K562 (cell line): ENCODE data around the gene PCDHGB7. TPM values are rescaled to one million over a fixed set of nuclear protein-coding genes. Genes with fewer than 3 reads are reported as not detected.
"Not testable (repeated sequence)": the region's sequence is repeated elsewhere in the genome, so short reads cannot be mapped to it uniquely, and the experiment has no call there.

ENCODE experiments used
- ATAC-seq: fragments of 200-7000 bp; cut with Tn5 transposase; 3 replicates; pipeline ENCODE4 v1.9.1; 2020; ENCODE audit warnings: moderate library complexity
- Bru-seq: library from RNA; stranded (reverse); fragments of 400-500 nt; gene quantifications from one replicate; lab custom pipeline; 2021; lab: Mats Ljungman, UMichigan
- BruChase-seq, 2 experiments: library from RNA; stranded (reverse); fragments of 400-500 nt; gene quantifications; one replicate each; lab custom pipeline; 2021; lab: Mats Ljungman, UMichigan
- BruUV-seq: library from RNA; stranded (reverse); fragments of 400-500 nt; replicated peaks from 2 replicates; lab custom pipeline; 2021; lab: Mats Ljungman, UMichigan
- CTCF ChIA-PET: fragments of 300-600 bp; formaldehyde crosslinking; extraction: SDS; loops from one replicate; lab custom pipeline; 2021; ENCODE audit warnings: low intra/inter-chr PET ratio; lab: Yijun Ruan, JAX
- POLR2A ChIA-PET: fragments of 300-600, 350-650 bp; sonication (Branson Sonifier 250); formaldehyde crosslinking; extraction: SDS; loops from one replicate; lab custom pipeline; 2021; ENCODE audit warnings: antibody characterized with exemption, inconsistent platforms; lab: Yijun Ruan, JAX
- DNase-seq, 4 experiments: peaks; one replicate each; pipeline versions ENCODE4 v3.0.0 to v3.0.0-alpha.2; 2011 to 2018; ENCODE audit warnings: low spot score in 3 of 4, mixed read lengths in 3 of 4; ENCODE audit errors: extremely low read depth in 1 of 4
- FAIRE-seq: peaks from 2 replicates; lab custom pipeline; 2011; peaks lifted over from hg19 to GRCh38; lab: Jason Lieb, UNC
- H2AFZ ChIP-seq: 2 replicates; pipeline ENCODE4 v1.6.0; 2011; ENCODE audit warnings: low read depth, low read length, control low read depth, inconsistent platforms
- H3K27ac ChIP-seq: fragments of 200-600 bp; 3 replicates; pipeline ENCODE4 v1.8.0; 2011; ENCODE audit warnings: low read depth, mild to moderate bottlenecking, control low read depth, inconsistent platforms, low read length, moderate library complexity, mixed read lengths; ENCODE audit errors: extremely low read depth
- H3K27me3 ChIP-seq, 2 experiments: fragments of 300-600 bp in 1 of 2; 2 replicates in 1 of 2; 3 replicates in 1 of 2; pipeline versions ENCODE4 v1.6.0 to v1.8.0; 2011; ENCODE audit warnings: inconsistent platforms in 2 of 2, low read length in 2 of 2, mild to moderate bottlenecking in 1 of 2, mixed read lengths in 1 of 2, moderate library complexity in 1 of 2; ENCODE audit not compliant: control insufficient read depth in 2 of 2, insufficient read depth in 2 of 2
- H3K36me3 ChIP-seq: fragments of 300-600 bp; 3 replicates; pipeline ENCODE4 v1.8.0; 2011; ENCODE audit warnings: mild to moderate bottlenecking, low read length, inconsistent platforms; ENCODE audit not compliant: control insufficient read depth, insufficient read depth
- H3K4me1 ChIP-seq, 2 experiments: fragments of 200-600 bp in 1 of 2; replicated peaks in 1 of 2; 2 replicates in 1 of 2; 3 replicates in 1 of 2; pipeline versions ENCODE4 v1.5.1 to v1.8.0; 2011; ENCODE audit warnings: inconsistent platforms in 2 of 2, low read length in 2 of 2, mild to moderate bottlenecking in 1 of 2, mixed read lengths in 1 of 2, moderate library complexity in 1 of 2; ENCODE audit not compliant: control insufficient read depth in 2 of 2, insufficient read depth in 2 of 2
- H3K4me2 ChIP-seq: 2 replicates; pipeline ENCODE4 v1.6.1; 2011; ENCODE audit warnings: low read length, control low read depth, inconsistent platforms, mixed read lengths; ENCODE audit not compliant: insufficient read depth
- H3K4me3 ChIP-seq: fragments of 200-600 bp; sonication (generic), shearing (Covaris generic); 2 replicates; pipeline ENCODE4 v1.5.1; 2016; ENCODE audit warnings: control low read depth, inconsistent platforms
- H3K79me2 ChIP-seq: fragments of 200-600 bp; 3 replicates; pipeline ENCODE4 v1.8.0; 2011; ENCODE audit warnings: low read length, inconsistent platforms; ENCODE audit not compliant: control insufficient read depth, insufficient read depth
- H3K9ac ChIP-seq, 2 experiments: 2 replicates each; pipeline versions ENCODE4 v1.6.0 to v1.6.1; 2011; ENCODE audit warnings: low read depth in 2 of 2, low read length in 2 of 2, control low read depth in 1 of 2, inconsistent platforms in 1 of 2, mild to moderate bottlenecking in 1 of 2, mixed read lengths in 1 of 2; ENCODE audit not compliant: insufficient read depth in 1 of 2
- H3K9me1 ChIP-seq: one replicate; pipeline ENCODE4 v1.6.0; 2011; ENCODE audit warnings: inconsistent platforms, mild to moderate bottlenecking, low read length, moderate library complexity; ENCODE audit not compliant: control insufficient read depth, insufficient read depth
- H3K9me3 ChIP-seq: replicated peaks from 2 replicates; pipeline ENCODE4 v1.5.1; 2011; ENCODE audit warnings: low read depth, low read length, inconsistent platforms; ENCODE audit not compliant: control insufficient read depth, insufficient read depth
- H4K20me1 ChIP-seq: replicated peaks from 2 replicates; pipeline ENCODE4 v1.6.1; 2011; ENCODE audit warnings: low read length, inconsistent platforms, mixed read lengths; ENCODE audit not compliant: control insufficient read depth, insufficient read depth
- NRF1 ChIP-seq, 2 experiments: fragments of 450-650 bp; IDR thresholded peaks in 1 of 2; conservative IDR thresholded peaks in 1 of 2; 2 replicates each; pipeline ENCODE4 v1.6.1; 2014; ENCODE audit warnings: mild to moderate bottlenecking in 2 of 2
- RAD21 ChIP-seq, 2 experiments: fragments of 250-450 bp in 1 of 2; fragments of 450-650 bp in 1 of 2; sonication (Bioruptor Pico) in 1 of 2; formaldehyde crosslinking in 1 of 2; IDR thresholded peaks in 1 of 2; conservative IDR thresholded peaks in 1 of 2; 2 replicates each; pipeline versions ENCODE4 v1.4.0 to v1.8.0; 2020 to 2022; ENCODE audit warnings: mild to moderate bottlenecking in 2 of 2, moderate library complexity in 1 of 2
- SMC3 ChIP-seq: conservative IDR thresholded peaks from 2 replicates; pipeline ENCODE4 v1.6.1; 2011; ENCODE audit warnings: low read depth, low read length, improper control_type of control experiment; ENCODE audit not compliant: insufficient read depth
- ZNF384 ChIP-seq: IDR thresholded peaks from 2 replicates; pipeline ENCODE4 v1.6.1; 2012; ENCODE audit warnings: low read depth, low read length, improper control_type of control experiment
- WGBS: fragments of 100-300 bp; shearing (Covaris generic); methylation state at CpG from one replicate; pipeline ENCODE4 v1.1.6; 2016; ENCODE audit warnings: low coverage, mixed read lengths; ENCODE audit not compliant: insufficient coverage; ENCODE audit errors: missing lambda C conversion rate; 5-methylcytosine and 5-hydroxymethylcytosine counted together
- in situ Hi-C: fragments of 300-500 bp; cut with MboI; formaldehyde crosslinking; loops from 4 replicates; pipeline ENCODE4 v1.15.0; 2018; ENCODE audit warnings: inconsistent platforms, mixed read lengths
- intact Hi-C: fragments of 100-400 bp; cut with micrococcal nuclease; formaldehyde crosslinking; loops from 2 replicates; pipeline ENCODE4 v1.14.2; 2022
- long read RNA-seq, 3 experiments: library from polyadenylated mRNA in 2 of 3; library from RNA in 1 of 3; unstranded in 2 of 3; stranded (forward) in 1 of 3; transcript quantifications; one replicate each; pipeline ENCODE4 v2.0.0, GENCODE V29; 2019 to 2022
- polyA minus RNA-seq, 3 experiments: library from RNA; depleted of rRNA, polyadenylated mRNA; stranded (reverse); fragments of >200 nt; gene quantifications; 2 replicates each; pipeline ENCODE4 v1.2.3, GENCODE V29; 2011
- polyA plus RNA-seq, 8 experiments: library from polyadenylated mRNA; depleted of rRNA in 4 of 8; stranded (reverse) in 5 of 8; unstranded in 3 of 8; fragments of >200 nt; fragmentation: Nextera tagmentation in 2 of 8; fragmentation: Illumina TruSeq in 1 of 8; extraction: Ambion mirVana in 2 of 8; extraction: Trizol in 1 of 8; gene quantifications; 2 replicates each; pipeline versions ENCODE4 v1.2.1 to v1.2.3, GENCODE V29; 2011 to 2014; ENCODE audit warnings: inconsistent platforms in 1 of 8, missing spikeins in 1 of 8
- total RNA-seq, 7 experiments: library from RNA; depleted of rRNA in 6 of 7; stranded (reverse); fragments of >200 nt in 6 of 7; fragmentation: Illumina TruSeq in 2 of 7; extraction: Trizol in 2 of 7; gene quantifications; 2 replicates each; pipeline versions ENCODE4 v1.2.1 to v1.2.3, GENCODE V29; 2011 to 2021; ENCODE audit warnings: low replicate concordance in 1 of 7
- TF ChIP-seq, protein P1 (sequence below), 3 experiments: IDR thresholded peaks in 2 of 3; conservative IDR thresholded peaks in 1 of 3; 2 replicates each; pipeline ENCODE4 v1.5.1; 2011 to 2012; ENCODE audit warnings: low read length in 3 of 3, mild to moderate bottlenecking in 3 of 3, control low read depth in 2 of 3, improper control_type of control experiment in 1 of 3, inconsistent platforms in 1 of 3, low read depth in 1 of 3, mixed read lengths in 1 of 3, moderate library complexity in 1 of 3; ENCODE audit not compliant: insufficient read depth in 2 of 3

Gene PCDHGB7
- 0.14 and 0.23 TPM in 2 replicates for total RNA-seq (2011; cell fraction: chromatin; rRNA removed; ENCODE audit: low replicate concordance)
- total RNA-seq (2011; cell fraction: nucleolus; rRNA removed), result 0.17 TPM in 1 of 2 replicates, not detected in the other
- total RNA-seq (2011; cell fraction: nucleoplasm; rRNA removed), result not detected in 2 replicates
- 0.04 TPM in 1 of 2 replicates, not detected in the other for total RNA-seq (2014; rRNA removed)
- total RNA-seq (2014; rRNA removed; fragmentation: Illumina TruSeq; extraction: Trizol), result not detected in 2 replicates
- 0.08 TPM in 1 of 2 replicates, not detected in the other for total RNA-seq (2015; rRNA removed; fragmentation: Illumina TruSeq; extraction: Trizol)
- total RNA-seq (2021), result 0.04 and 0.09 TPM in 2 replicates
- polyA plus RNA-seq (2011; rRNA removed), result not detected in 2 replicates
- polyA plus RNA-seq (2011; cell fraction: cytosol; rRNA removed), result not detected in 2 replicates
- polyA plus RNA-seq (2011; cell fraction: nucleus; rRNA removed), result 0.27 TPM in 1 of 2 replicates, not detected in the other
- not detected in 2 replicates for polyA plus RNA-seq (2012)
- polyA plus RNA-seq (2014; fragmentation: Illumina TruSeq; extraction: Trizol), result not detected in 2 replicates
- not detected for polyA plus RNA-seq (2014; fragmentation: Nextera tagmentation; extraction: Ambion mirVana)
- polyA plus RNA-seq (2014; rRNA removed), result not detected in 2 replicates
- polyA minus RNA-seq (2011; rRNA and poly(A)+ RNA removed), result 0.07 TPM in 1 of 2 replicates, not detected in the other
- not detected in 2 replicates for polyA minus RNA-seq (2011; cell fraction: cytosol; rRNA and poly(A)+ RNA removed)
- polyA minus RNA-seq (2011; cell fraction: nucleus; rRNA and poly(A)+ RNA removed), result 0.11 and 0.13 TPM in 2 replicates
- Bru-seq, nascent RNA, result percentile 14 among the genes with signal in this experiment
- BruChase-seq, experiment 1, labeled RNA remaining after a 2-hour chase, result percentile 24 among the genes with signal in this experiment
- BruChase-seq, experiment 2, labeled RNA remaining after a 6-hour chase, result percentile 33 among the genes with signal in this experiment
- long read RNA-seq, experiment 1, result 0 reads
- long read RNA-seq, experiment 2, result 0 reads
- long read RNA-seq, experiment 3, result 0 reads

DNA sequence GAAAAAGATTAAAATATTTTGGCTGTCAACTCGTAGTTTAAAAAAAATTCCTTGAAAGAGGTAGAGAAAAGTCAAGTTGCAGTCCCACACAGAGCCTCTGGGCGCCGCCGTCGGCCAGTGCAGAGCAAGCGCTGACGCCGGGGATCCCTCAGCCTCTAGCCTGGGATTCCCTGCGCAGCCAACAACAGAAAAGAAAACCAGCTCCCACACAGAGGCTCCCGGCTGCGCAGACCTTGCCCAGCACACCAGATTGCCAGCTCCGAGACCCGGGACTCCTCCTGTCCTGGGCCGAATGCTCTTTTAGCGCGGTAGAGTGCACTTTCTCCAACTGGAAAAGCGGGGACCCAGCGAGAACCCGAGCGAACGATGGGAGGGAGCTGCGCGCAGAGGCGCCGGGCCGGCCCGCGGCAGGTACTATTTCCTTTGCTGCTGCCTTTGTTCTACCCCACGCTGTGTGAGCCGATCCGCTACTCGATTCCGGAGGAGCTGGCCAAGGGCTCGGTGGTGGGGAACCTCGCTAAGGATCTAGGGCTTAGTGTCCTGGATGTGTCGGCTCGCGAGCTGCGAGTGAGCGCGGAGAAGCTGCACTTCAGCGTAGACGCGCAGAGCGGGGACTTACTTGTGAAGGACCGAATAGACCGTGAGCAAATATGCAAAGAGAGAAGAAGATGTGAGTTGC is at the start of gene PCDHGB7:
Gene PCDHGB7, plus strand, starts transcription at position 184 of the 679 bp plus-strand sequence. Its CDS starts 183 bp downstream, at position 367.
- POLR2A ChIA-PET, result interaction anchor here (0.6 kb wide), 1 partner anchor 32 kb away, joined by 3 read pairs; no protein-coding TSS in a partner anchor
- FAIRE-seq (peak; percentile 80), ATAC-seq (peak; percentile 88), DNase-seq (peak; percentile 27 to 50 (median 37))
- H3K9me3 ChIP-seq, H4K20me1 ChIP-seq, H3K36me3 ChIP-seq, H3K9me1 ChIP-seq, H3K4me3 ChIP-seq, H3K27ac ChIP-seq, H3K79me2 ChIP-seq, H3K4me2 ChIP-seq, intact Hi-C loops, H3K9ac ChIP-seq, in situ Hi-C loops, BruUV-seq, H2AFZ ChIP-seq, CTCF ChIA-PET: not testable (repeated sequence)
- 36% methylated on average over 34 of the region's 47 CpGs for WGBS
- TF ChIP-seq ZNF384 (0 out of 2 replicates have a peak, but pooled peaks have one; percentile 6), RAD21 (CRISPR knock-in tag; conservative IDR thresholded peaks at IDR 0.05 in 1 of 2, IDR thresholded peaks at IDR 0.05 in 1 of 2) (peak in 1 of 2 experiments; percentile 58; a peak in 3 of 4 replicates), SMC3 (peak; percentile 44; the same call in 1 of the 2 replicates), NRF1 (conservative IDR thresholded peaks at IDR 0.05 in 1 of 2, IDR thresholded peaks at IDR 0.05 in 1 of 2) (peak; percentile 58 to 59)
- TF ChIP-seq, protein P1, sequence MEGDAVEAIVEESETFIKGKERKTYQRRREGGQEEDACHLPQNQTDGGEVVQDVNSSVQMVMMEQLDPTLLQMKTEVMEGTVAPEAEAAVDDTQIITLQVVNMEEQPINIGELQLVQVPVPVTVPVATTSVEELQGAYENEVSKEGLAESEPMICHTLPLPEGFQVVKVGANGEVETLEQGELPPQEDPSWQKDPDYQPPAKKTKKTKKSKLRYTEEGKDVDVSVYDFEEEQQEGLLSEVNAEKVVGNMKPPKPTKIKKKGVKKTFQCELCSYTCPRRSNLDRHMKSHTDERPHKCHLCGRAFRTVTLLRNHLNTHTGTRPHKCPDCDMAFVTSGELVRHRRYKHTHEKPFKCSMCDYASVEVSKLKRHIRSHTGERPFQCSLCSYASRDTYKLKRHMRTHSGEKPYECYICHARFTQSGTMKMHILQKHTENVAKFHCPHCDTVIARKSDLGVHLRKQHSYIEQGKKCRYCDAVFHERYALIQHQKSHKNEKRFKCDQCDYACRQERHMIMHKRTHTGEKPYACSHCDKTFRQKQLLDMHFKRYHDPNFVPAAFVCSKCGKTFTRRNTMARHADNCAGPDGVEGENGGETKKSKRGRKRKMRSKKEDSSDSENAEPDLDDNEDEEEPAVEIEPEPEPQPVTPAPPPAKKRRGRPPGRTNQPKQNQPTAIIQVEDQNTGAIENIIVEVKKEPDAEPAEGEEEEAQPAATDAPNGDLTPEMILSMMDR (IDR thresholded peaks at IDR 0.05 in 2 of 3, conservative IDR thresholded peaks at IDR 0.05 in 1 of 3; ENCODE audit: insufficient read depth in 2 of 3, low read depth in 1 of 3, low read length in 3 of 3), result peak; percentile 68 to 74 (median 73)
- H3K4me1 ChIP-seq, result peaks cover 0 to 32% of the 10 kb centered on the region in 2 experiments; a peak in 2 of 5 replicates
- H3K27me3 ChIP-seq, result peaks cover 7 to 47% of the 10 kb centered on the region in 2 experiments; a peak in 4 of 5 replicates
